Breast epithelium (tissue), 4 donors: Measurements from ENCODE around the gene DBN1. TPM values are rescaled to one million over a fixed set of nuclear protein-coding genes. Genes with fewer than 3 reads are reported as not detected.

ENCODE experiments used
- DNase-seq, 2 donors: peaks; one replicate each; pipeline ENCODE4 v3.0.0-alpha.2; 2019; ENCODE audit warnings: low spot score in 2 of 2
- H3K27ac ChIP-seq, 2 donors: fragments of 200-600 bp; sonication (generic) in 1 of 2; one replicate each; pipeline ENCODE4 v1.5.1; 2016 to 2019; ENCODE audit warnings: mild to moderate bottlenecking in 1 of 2
- H3K27me3 ChIP-seq, 2 donors: fragments of 200-600 bp; sonication (generic) in 1 of 2; one replicate each; pipeline versions ENCODE4 v1.5.1 to v1.6.0; 2017 to 2019; ENCODE audit warnings: control low read depth in 1 of 2, mild to moderate bottlenecking in 1 of 2
- H3K36me3 ChIP-seq: fragments of 200-600 bp; one replicate; pipeline ENCODE4 v1.5.1; 2019
- H3K4me1 ChIP-seq, 2 donors: fragments of 200-600 bp; sonication (generic); one replicate each; pipeline ENCODE4 v1.5.1; 2016 to 2019; ENCODE audit warnings: control low read depth in 1 of 2
- H3K4me3 ChIP-seq, 3 donors: fragments of 200-600 bp; sonication (generic); 1 replicate in 2 of 3; 2 replicates in 1 of 3; pipeline ENCODE4 v1.5.1; 2016 to 2019; ENCODE audit warnings: mild to moderate bottlenecking in 3 of 3, moderate library complexity in 2 of 3
- H3K9me3 ChIP-seq, 2 donors: fragments of 200-600 bp; sonication (generic) in 1 of 2; one replicate each; pipeline ENCODE4 v1.5.1; 2016 to 2019; ENCODE audit warnings: control low read depth in 1 of 2
- CTCF ChIP-seq, 3 donors: fragments of 450-650 bp; IDR thresholded peaks; one replicate each; pipeline ENCODE4 v1.5.1; 2016 to 2017; ENCODE audit warnings: antibody characterized with exemption in 3 of 3, mild to moderate bottlenecking in 3 of 3, moderate library complexity in 3 of 3
- POLR2A ChIP-seq: fragments of 450-650 bp; IDR thresholded peaks from one replicate; pipeline ENCODE4 v1.6.1; 2016; ENCODE audit warnings: antibody characterized with exemption, mild to moderate bottlenecking, moderate library complexity
- POLR2AphosphoS5 ChIP-seq, 3 donors: sonication (generic); formaldehyde crosslinking; IDR thresholded peaks; one replicate each; pipeline ENCODE4 v1.6.1; 2017; ENCODE audit warnings: antibody characterized with exemption in 3 of 3
- intact Hi-C: fragments of 100-400 bp; cut with DNase I; formaldehyde crosslinking; loops from one replicate; pipeline ENCODE4 v1.15.1; 2023; ENCODE audit warnings: low total_unique reads
- total RNA-seq, 3 donors: library from RNA; depleted of rRNA; stranded (reverse); fragments of >200 nt; gene quantifications; one replicate each; pipeline ENCODE4 v1.1.0, GENCODE V29; 2016

DBN1 gene
- total RNA-seq, 3 donors from 2014 or later, result 30.7 to 94.6 (median 61.3) TPM

GRCh38 chr5:177491983-177492746 lies 18.7 kb upstream of the DBN1 start:
- peaks cover 0 to 16% of the 10 kb centered on the region in 2 donors for H3K4me1 ChIP-seq
- intact Hi-C loops, result no loop called here
- DNase-seq, result no peak
- TF ChIP-seq CTCF (IDR thresholded peaks at IDR 0.05) (no peak), POLR2AphosphoS5 (IDR thresholded peaks at IDR 0.05) (no peak), POLR2A (no peak)
- no peaks in the 10 kb centered on the region for H3K27me3 ChIP-seq
- peak overlapping the region in 1 of 3 donors; percentile 3 for H3K4me3 ChIP-seq
- H3K27ac ChIP-seq, result peak overlapping the region; percentile 68 to 85
- H3K9me3 ChIP-seq, result no peaks in the 10 kb centered on the region
- no peaks in the 10 kb centered on the region for H3K36me3 ChIP-seq

GRCh38 chr5:177491429-177491945 lies 18.1 kb upstream of the DBN1 start:
- Histone ChIP-seq H3K27me3 (no peaks in the 10 kb centered on the region), H3K4me3 (peak overlapping the region in 1 of 3 donors; percentile 3), H3K4me1 (peaks cover 0 to 14% of the 10 kb centered on the region in 2 donors), H3K9me3 (no peaks in the 10 kb centered on the region), H3K27ac (peak overlapping the region; percentile 21 to 68), H3K36me3 (no peaks in the 10 kb centered on the region)
- no peak for DNase-seq
- TF ChIP-seq CTCF (IDR thresholded peaks at IDR 0.05) (peak; percentile 41 to 60 (median 51)), POLR2AphosphoS5 (IDR thresholded peaks at IDR 0.05) (peak in 1 of 3 donors; percentile 16), POLR2A (no peak)
- intact Hi-C loops, result no loop called here

- no peaks in the 10 kb centered on the region for H3K9me3 ChIP-seq
- intact Hi-C loops, result no loop called here
- H3K4me3 ChIP-seq, result no peak overlapping the region
- TF ChIP-seq CTCF (IDR thresholded peaks at IDR 0.05), result no peak
- TF ChIP-seq POLR2AphosphoS5 (IDR thresholded peaks at IDR 0.05), result no peak
- no peak for TF ChIP-seq POLR2A
- no peak for DNase-seq
- H3K36me3 ChIP-seq, result no peaks in the 10 kb centered on the region
- no peaks in the 10 kb centered on the region for H3K27me3 ChIP-seq
- peaks cover 0 to 12% of the 10 kb centered on the region in 2 donors for H3K4me1 ChIP-seq
- H3K27ac ChIP-seq, result peak overlapping the region; percentile 21 to 68
Measured at GRCh38 chr5:177490992-177491391, 17.6 kb upstream of the DBN1 start.

- DNase-seq, result no peak
- TF ChIP-seq POLR2AphosphoS5 (IDR thresholded peaks at IDR 0.05) (no peak), CTCF (IDR thresholded peaks at IDR 0.05) (no peak), POLR2A (no peak)
- Histone ChIP-seq H3K9me3 (no peaks in the 10 kb centered on the region), H3K27ac (peak overlapping the region in 1 of 2 donors; percentile 68), H3K4me1 (peaks cover 0 to 12% of the 10 kb centered on the region in 2 donors), H3K36me3 (no peaks in the 10 kb centered on the region), H3K27me3 (no peaks in the 10 kb centered on the region), H3K4me3 (no peak overlapping the region)
- intact Hi-C loops, result no loop called here
Measured at GRCh38 chr5:177490311-177490991, 17.0 kb upstream of the DBN1 start.
